H1 (cell line): ENCODE data around the gene ENDOG. TPM values are rescaled to one million over a fixed set of nuclear protein-coding genes. Genes with fewer than 3 reads are reported as not detected.

Experiments used
- BRCA1 ChIP-seq: IDR thresholded peaks from 2 replicates; pipeline ENCODE4 v1.6.1; 2012; ENCODE audit warnings: low read depth, low read length, improper control_type of control experiment
- GABPA ChIP-seq: IDR thresholded peaks from 2 replicates; pipeline ENCODE4 v1.6.1; 2011; ENCODE audit warnings: mild to moderate bottlenecking, low read length, moderate library complexity, borderline replicate concordance; ENCODE audit not compliant: insufficient read depth
- POLR2AphosphoS5 ChIP-seq: IDR thresholded peaks from 2 replicates; pipeline ENCODE4 v1.6.1; 2011; ENCODE audit warnings: low read depth, low read length
- SIX5 ChIP-seq: IDR thresholded peaks from 2 replicates; pipeline ENCODE4 v1.6.1; 2011; ENCODE audit warnings: mild to moderate bottlenecking, low read depth, low read length
- SP1 ChIP-seq: IDR thresholded peaks from 2 replicates; pipeline ENCODE4 v1.6.1; 2011; ENCODE audit warnings: low read depth, low read length
- SP4 ChIP-seq: IDR thresholded peaks from 2 replicates; pipeline ENCODE4 v1.6.1; 2012; ENCODE audit warnings: low read length, inconsistent platforms
- TBP ChIP-seq: IDR thresholded peaks from 2 replicates; pipeline ENCODE4 v1.6.1; 2011; ENCODE audit warnings: low read depth, low read length, improper control_type of control experiment
- polyA plus RNA-seq, 7 experiments: library from polyadenylated mRNA; depleted of rRNA in 3 of 7; stranded (reverse) in 5 of 7; unstranded in 2 of 7; fragments of >200 nt in 5 of 7; fragments of 200-250 nt in 2 of 7; gene quantifications; 1 replicate in 5 of 7; 2 replicates in 1 of 7; 4 replicates in 1 of 7; pipeline versions ENCODE4 v1.2.1 to v1.2.3, GENCODE V29; 2011 to 2013; ENCODE audit warnings: missing spikeins in 2 of 7, mixed read lengths in 2 of 7
- total RNA-seq: library from RNA; stranded (reverse); fragmentation: NEBNext Ultra II Directional; extraction: Animal tissue kit (Norgen Biotek cat#: 25700); gene quantifications from 2 replicates; pipeline ENCODE4 v1.2.1, GENCODE V29; 2021
- TF ChIP-seq, protein P1 (sequence below), 3 experiments: IDR thresholded peaks; 1 replicate in 2 of 3; 2 replicates in 1 of 3; pipeline versions ENCODE4 v1.5.1 to v1.6.1; 2011; ENCODE audit warnings: low read length in 3 of 3, mild to moderate bottlenecking in 3 of 3, inconsistent platforms in 2 of 3, low read depth in 1 of 3, moderate library complexity in 1 of 3; ENCODE audit not compliant: insufficient read depth in 1 of 3; ENCODE audit errors: control extremely low read depth in 1 of 3

Gene ENDOG
- total and polyA plus RNA-seq, 2 of the 8 experiments (the other 6 are each of a cell fraction or from before 2014, with no cell fraction given): 17.5 to 23.4 TPM

- TF ChIP-seq, protein P1, sequence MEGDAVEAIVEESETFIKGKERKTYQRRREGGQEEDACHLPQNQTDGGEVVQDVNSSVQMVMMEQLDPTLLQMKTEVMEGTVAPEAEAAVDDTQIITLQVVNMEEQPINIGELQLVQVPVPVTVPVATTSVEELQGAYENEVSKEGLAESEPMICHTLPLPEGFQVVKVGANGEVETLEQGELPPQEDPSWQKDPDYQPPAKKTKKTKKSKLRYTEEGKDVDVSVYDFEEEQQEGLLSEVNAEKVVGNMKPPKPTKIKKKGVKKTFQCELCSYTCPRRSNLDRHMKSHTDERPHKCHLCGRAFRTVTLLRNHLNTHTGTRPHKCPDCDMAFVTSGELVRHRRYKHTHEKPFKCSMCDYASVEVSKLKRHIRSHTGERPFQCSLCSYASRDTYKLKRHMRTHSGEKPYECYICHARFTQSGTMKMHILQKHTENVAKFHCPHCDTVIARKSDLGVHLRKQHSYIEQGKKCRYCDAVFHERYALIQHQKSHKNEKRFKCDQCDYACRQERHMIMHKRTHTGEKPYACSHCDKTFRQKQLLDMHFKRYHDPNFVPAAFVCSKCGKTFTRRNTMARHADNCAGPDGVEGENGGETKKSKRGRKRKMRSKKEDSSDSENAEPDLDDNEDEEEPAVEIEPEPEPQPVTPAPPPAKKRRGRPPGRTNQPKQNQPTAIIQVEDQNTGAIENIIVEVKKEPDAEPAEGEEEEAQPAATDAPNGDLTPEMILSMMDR (IDR thresholded peaks at IDR 0.05; ENCODE audit: control extremely low read depth in 1 of 3, insufficient read depth in 1 of 3, low read depth in 1 of 3, low read length in 3 of 3): no peak
- TF ChIP-seq SP4 (no peak), BRCA1 (no peak), SP1 (no peak), GABPA (no peak), POLR2AphosphoS5 (no peak), SIX5 (no peak), TBP (no peak)
These were observed 30.6 kb upstream of the ENDOG start (continued) for GRCh38 chr9:128787659-128788058.
